OCI-LY7 (cell line): ENCODE measurements around the gene LRRC74B.

Experiments used
- CTCF ChIP-seq: fragments of 200-600 bp; sonication (generic); conservative IDR thresholded peaks from 2 replicates; pipeline ENCODE4 v1.5.1; 2014; ENCODE audit warnings: mild to moderate bottlenecking, antibody characterized with exemption, low read length, moderate library complexity, mixed read lengths
- EZH2phosphoT487 ChIP-seq: fragments of 200-600 bp; sonication (generic); IDR thresholded peaks from 2 replicates; pipeline ENCODE4 v1.6.1; 2018; ENCODE audit warnings: low read depth, borderline replicate concordance, mild to moderate bottlenecking, mixed run types, antibody characterized with exemption, low read length, moderate library complexity, mixed read lengths

GRCh38 chr22:21052715-21053459, 7.1 kb downstream of the LRRC74B start:
- no peak for TF ChIP-seq CTCF
- TF ChIP-seq EZH2phosphoT487: no peak
